H9 (cell line): ENCODE results near the gene TENT5A. TPM values are rescaled to one million over a fixed set of nuclear protein-coding genes. Genes with fewer than 3 reads are reported as not detected.

Experiments used
- DNase-seq: peaks from one replicate; pipeline ENCODE4 v3.0.0-alpha.2; 2017
- H2AFZ ChIP-seq: one replicate; pipeline ENCODE4 v1.6.1; 2013; ENCODE audit warnings: mild to moderate bottlenecking, low read length, control low read depth, moderate library complexity
- H2AK5ac ChIP-seq: 2 replicates; pipeline ENCODE4 v1.6.1; 2013; ENCODE audit warnings: low read length, control low read depth, mixed read lengths; ENCODE audit not compliant: insufficient read length
- H2BK120ac ChIP-seq: one replicate; pipeline ENCODE4 v1.6.1; 2013; ENCODE audit warnings: low read depth, mild to moderate bottlenecking, low read length, control low read depth, inconsistent platforms; ENCODE audit not compliant: poor library complexity, severe bottlenecking
- H2BK12ac ChIP-seq: 2 replicates; pipeline ENCODE4 v1.6.1; 2013; ENCODE audit warnings: low read length, control low read depth, mixed read lengths, low read depth; ENCODE audit not compliant: insufficient read length
- H2BK15ac ChIP-seq: 2 replicates; pipeline ENCODE4 v1.6.1; 2013; ENCODE audit warnings: low read depth, low read length, control low read depth
- H2BK20ac ChIP-seq: one replicate; pipeline ENCODE4 v1.6.1; 2013; ENCODE audit warnings: low read depth, mild to moderate bottlenecking, low read length, control low read depth, inconsistent platforms; ENCODE audit not compliant: poor library complexity, severe bottlenecking
- H2BK5ac ChIP-seq: 2 replicates; pipeline ENCODE4 v1.6.1; 2013; ENCODE audit warnings: low read length, control low read depth, mixed read lengths; ENCODE audit not compliant: insufficient read length
- H3K14ac ChIP-seq: 2 replicates; pipeline ENCODE4 v1.6.1; 2013; ENCODE audit warnings: low read length, control low read depth; ENCODE audit not compliant: insufficient read depth
- H3K18ac ChIP-seq: 2 replicates; pipeline ENCODE4 v1.6.1; 2013; ENCODE audit warnings: low read depth, mild to moderate bottlenecking, mixed read lengths, low read length, control low read depth; ENCODE audit not compliant: insufficient read length
- H3K23ac ChIP-seq: 2 replicates; pipeline ENCODE4 v1.6.1; 2013; ENCODE audit warnings: low read length, control low read depth, mixed read lengths, low read depth; ENCODE audit not compliant: insufficient read length
- H3K23me2 ChIP-seq: 2 replicates; pipeline ENCODE4 v1.6.1; 2013; ENCODE audit warnings: low read depth, mild to moderate bottlenecking, mixed read lengths, low read length, control low read depth; ENCODE audit not compliant: insufficient read length, poor library complexity, severe bottlenecking
- H3K27ac ChIP-seq: 2 replicates; pipeline ENCODE4 v1.5.1; 2013; ENCODE audit warnings: low read length, control low read depth, mixed read lengths, low read depth; ENCODE audit not compliant: insufficient read length
- H3K27me3 ChIP-seq: 2 replicates; pipeline ENCODE4 v1.6.1; 2013; ENCODE audit warnings: low read length, control low read depth, inconsistent platforms; ENCODE audit not compliant: insufficient read depth
- H3K4ac ChIP-seq: 2 replicates; pipeline ENCODE4 v1.6.1; 2013; ENCODE audit warnings: low read depth, mild to moderate bottlenecking, control low read depth, inconsistent platforms, low read length, moderate library complexity
- H3K4me1 ChIP-seq: 2 replicates; pipeline ENCODE4 v1.6.1; 2013; ENCODE audit warnings: low read length, control low read depth, inconsistent platforms; ENCODE audit not compliant: insufficient read depth
- H3K4me2 ChIP-seq: 2 replicates; pipeline ENCODE4 v1.6.1; 2013; ENCODE audit warnings: low read length, control low read depth, mixed read lengths; ENCODE audit not compliant: insufficient read length, insufficient read depth
- H3K56ac ChIP-seq: 2 replicates; pipeline ENCODE4 v1.6.1; 2013; ENCODE audit warnings: low read depth, mild to moderate bottlenecking, mixed read lengths, low read length, control low read depth; ENCODE audit not compliant: insufficient read length
- H3K79me1 ChIP-seq: 2 replicates; pipeline ENCODE4 v1.6.1; 2013; ENCODE audit warnings: low read depth, mild to moderate bottlenecking, moderate library complexity, low read length, control low read depth, inconsistent platforms; ENCODE audit not compliant: insufficient read depth, poor library complexity, severe bottlenecking
- H3K79me2 ChIP-seq: 2 replicates; pipeline ENCODE4 v1.6.1; 2013; ENCODE audit warnings: low read length, control low read depth, inconsistent platforms; ENCODE audit not compliant: insufficient read depth
- H3K9ac ChIP-seq: 2 replicates; pipeline ENCODE4 v1.6.1; 2013; ENCODE audit warnings: low read length, control low read depth, mixed read lengths; ENCODE audit not compliant: insufficient read length; ENCODE audit errors: extremely low read depth
- H3K9me3 ChIP-seq: one replicate; pipeline ENCODE4 v1.6.1; 2013; ENCODE audit warnings: low read depth, low read length, inconsistent platforms; ENCODE audit not compliant: control insufficient read depth
- H3T11ph ChIP-seq: one replicate; pipeline ENCODE4 v1.6.1; 2013; ENCODE audit warnings: mild to moderate bottlenecking, low read length, control low read depth, inconsistent platforms
- H4K20me1 ChIP-seq: one replicate; pipeline ENCODE4 v1.6.1; 2013; ENCODE audit not compliant: control insufficient read depth, insufficient read length, insufficient read depth
- H4K5ac ChIP-seq: 2 replicates; pipeline ENCODE4 v1.6.1; 2013; ENCODE audit warnings: low read depth, mild to moderate bottlenecking, mixed read lengths, low read length, control low read depth; ENCODE audit not compliant: insufficient read length
- H4K8ac ChIP-seq: replicated peaks from 2 replicates; pipeline ENCODE4 v1.6.1; 2013; ENCODE audit warnings: low read length, control low read depth, mixed read lengths, low read depth; ENCODE audit not compliant: insufficient read length
- H4K91ac ChIP-seq: 2 replicates; pipeline ENCODE4 v1.6.1; 2013; ENCODE audit warnings: low read depth, mild to moderate bottlenecking, moderate library complexity, mixed read lengths, low read length, control low read depth; ENCODE audit not compliant: insufficient read length
- H3K27ac Mint-ChIP-seq, 3 experiments: 2 replicates in 2 of 3; 3 replicates in 1 of 3; pipeline ENCODE4 v1.8.0; 2020 to 2021; ENCODE audit warnings: mixed read lengths in 3 of 3, mild to moderate bottlenecking in 1 of 3, moderate library complexity in 1 of 3
- H3K27me3 Mint-ChIP-seq: 2 replicates; pipeline ENCODE4 v1.8.0; 2021; ENCODE audit warnings: low read depth, mild to moderate bottlenecking, moderate library complexity, mixed read lengths
- H3K36me3 Mint-ChIP-seq, 3 experiments: 2 replicates in 2 of 3; 3 replicates in 1 of 3; pipeline ENCODE4 v1.8.0; 2020 to 2021; ENCODE audit warnings: low read depth in 3 of 3, mixed read lengths in 3 of 3; ENCODE audit not compliant: insufficient read depth in 1 of 3
- H3K4me1 Mint-ChIP-seq, 2 experiments: 2 replicates each; pipeline ENCODE4 v1.8.0; 2020; ENCODE audit warnings: mixed read lengths in 2 of 2
- H3K4me3 Mint-ChIP-seq, 2 experiments: 2 replicates in 1 of 2; 3 replicates in 1 of 2; pipeline ENCODE4 v1.8.0; 2020 to 2021; ENCODE audit warnings: mild to moderate bottlenecking in 2 of 2, mixed read lengths in 2 of 2, moderate library complexity in 1 of 2
- H3K9me3 Mint-ChIP-seq, 2 experiments: 2 replicates in 1 of 2; 3 replicates in 1 of 2; pipeline ENCODE4 v1.8.0; 2020; ENCODE audit warnings: mild to moderate bottlenecking in 2 of 2, mixed read lengths in 2 of 2, moderate library complexity in 1 of 2
- CTCF ChIP-seq: fragments of 200-600 bp; sonication (generic); conservative IDR thresholded peaks from 3 replicates; pipeline ENCODE4 v1.8.0; 2021; ENCODE audit warnings: antibody characterized with exemption, mild to moderate bottlenecking
- whole genome bisulfite sequencing: extraction: QIAGEN DNeasy Blood & Tissue Kit; methylation state at CpG from one replicate; pipeline ENCODE4 v1.1.7; 2013; ENCODE audit warnings: missing lambda C conversion rate, low lambda C conversion rate, mixed read lengths; ENCODE audit not compliant: insufficient read length; ENCODE audit errors: extremely low coverage; 5-methylcytosine and 5-hydroxymethylcytosine counted together
- total RNA-seq: library from RNA; stranded (reverse); gene quantifications from 2 replicates; pipeline ENCODE4 v1.2.1, GENCODE V29; 2021

TENT5A gene
- total RNA-seq, 1 experiment from 2014 or later = 1.4 TPM

- H3K18ac ChIP-seq = no peak overlapping the region
- no peak overlapping the region for H3T11ph ChIP-seq
- no peak overlapping the region for H2BK20ac ChIP-seq
- whole genome bisulfite sequencing = no CpG with 5 or more reads among the region's 2 CpGs
- no peaks in the 10 kb centered on the region for H3K23me2 ChIP-seq
- no peak overlapping the region for H3K9ac ChIP-seq
- no peak overlapping the region for H2AFZ ChIP-seq
- H4K91ac ChIP-seq = no peak overlapping the region
- H3K27me3 Mint-ChIP-seq = no peaks in the 10 kb centered on the region
- no peaks in the 10 kb centered on the region for H3K9me3 Mint-ChIP-seq
- no peaks in the 10 kb centered on the region for H3K9me3 ChIP-seq
- no peak overlapping the region for H3K27ac ChIP-seq
- H3K23ac ChIP-seq = no peak overlapping the region
- H3K27me3 ChIP-seq = no peaks in the 10 kb centered on the region
- H2BK5ac ChIP-seq = no peak overlapping the region
- no peaks in the 10 kb centered on the region; a peak in 1 of 7 replicates for H3K36me3 Mint-ChIP-seq
- DNase-seq = no peak
- no peak overlapping the region for H3K4me2 ChIP-seq
- H4K20me1 ChIP-seq = no peaks in the 10 kb centered on the region
- no peak overlapping the region for H3K56ac ChIP-seq
- H3K79me2 ChIP-seq = no peaks in the 10 kb centered on the region
- no peak overlapping the region for H3K4me3 Mint-ChIP-seq
- H3K4ac ChIP-seq = no peak overlapping the region
- no peaks in the 10 kb centered on the region for H3K79me1 ChIP-seq
- H3K4me1 ChIP-seq = no peaks in the 10 kb centered on the region
- no peak overlapping the region for H2BK15ac ChIP-seq
- H4K8ac ChIP-seq = no peak overlapping the region
- no peak overlapping the region for H4K5ac ChIP-seq
- H3K14ac ChIP-seq = no peak overlapping the region
- H3K4me1 Mint-ChIP-seq = peaks cover 12 to 13% of the 10 kb centered on the region in 2 experiments
- H2AK5ac ChIP-seq = no peak overlapping the region
- no peak for TF ChIP-seq CTCF
- no peak overlapping the region for H3K27ac Mint-ChIP-seq
- no peak overlapping the region for H2BK120ac ChIP-seq
- H2BK12ac ChIP-seq = no peak overlapping the region
These were observed 21.4 kb upstream of the TENT5A start for GRCh38 chr6:81773887-81774286.
